ENCODE data around the gene NACC2.

DNA sequence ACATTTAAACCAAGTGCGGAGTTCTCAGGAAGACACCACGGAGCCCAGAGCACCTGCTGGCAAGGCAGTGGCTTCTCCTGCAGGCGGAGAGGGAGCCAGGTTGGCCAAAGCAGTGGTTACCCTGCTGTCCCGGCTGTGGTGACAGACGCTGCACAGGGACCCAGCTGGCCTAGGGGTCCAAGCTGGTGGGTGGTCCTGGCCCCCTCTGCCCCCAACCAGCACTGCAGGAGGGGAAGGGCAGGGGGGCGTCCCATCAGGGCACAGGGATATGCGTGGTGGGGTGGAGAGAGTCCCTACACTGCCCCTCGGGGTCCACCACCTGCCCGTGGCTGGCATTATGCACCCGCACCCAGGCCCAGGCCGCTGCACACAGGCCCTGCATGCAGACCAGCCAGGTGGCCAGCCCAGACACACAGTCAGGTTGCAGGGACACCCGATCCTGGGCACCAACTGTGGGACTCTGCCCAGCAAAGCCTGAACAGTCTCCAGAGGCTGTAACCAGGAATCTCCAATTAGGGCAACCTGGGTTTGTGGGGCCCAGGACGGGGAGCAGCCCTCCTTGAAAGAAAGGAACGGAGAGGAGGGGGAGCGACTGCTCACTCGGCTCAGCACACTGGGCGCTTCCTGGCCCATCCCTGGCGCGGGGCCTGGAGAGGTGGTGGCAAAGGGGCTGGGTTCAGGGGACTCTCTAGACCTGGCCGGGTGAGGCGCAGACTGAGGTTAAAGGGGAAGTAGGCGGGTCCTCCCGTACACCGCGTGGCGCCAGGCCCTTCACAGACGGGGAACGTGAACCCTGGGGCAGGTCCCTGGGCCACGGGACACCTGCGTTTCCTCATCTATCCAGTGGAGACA is 46.3 kb downstream of the NACC2 start:
- TF ChIP-seq CTCF (IDR thresholded peaks at IDR 0.05; ENCODE audit: extremely low read depth in 1 of 2, insufficient read depth in 1 of 2, low read depth in 1 of 2, low read length in 2 of 2), result no peak
- no peak for TF ChIP-seq POLR2A (IDR thresholded peaks at IDR 0.05; ENCODE audit: low read depth, low read length)
- TF ChIP-seq EZH2 (IDR thresholded peaks at IDR 0.05; ENCODE audit: borderline replicate concordance, low read depth, low read length, severe bottlenecking), result no peak
- TF ChIP-seq, protein P1, sequence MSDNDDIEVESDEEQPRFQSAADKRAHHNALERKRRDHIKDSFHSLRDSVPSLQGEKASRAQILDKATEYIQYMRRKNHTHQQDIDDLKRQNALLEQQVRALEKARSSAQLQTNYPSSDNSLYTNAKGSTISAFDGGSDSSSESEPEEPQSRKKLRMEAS (IDR thresholded peaks at IDR 0.05; ENCODE audit: insufficient read depth, insufficient read length), result no peak
- TF ChIP-seq POLR2AphosphoS5 (IDR thresholded peaks at IDR 0.05; ENCODE audit: insufficient read depth, low read depth, low read length), result no peak
